ENCODE measurements around the gene COMMD10. TPM values are rescaled to one million over a fixed set of nuclear protein-coding genes. Genes with fewer than 3 reads are reported as not detected.

The COMMD10 gene
- total RNA-seq, 2 donors from 2014 or later: 17.7 to 19.1 TPM

DNA sequence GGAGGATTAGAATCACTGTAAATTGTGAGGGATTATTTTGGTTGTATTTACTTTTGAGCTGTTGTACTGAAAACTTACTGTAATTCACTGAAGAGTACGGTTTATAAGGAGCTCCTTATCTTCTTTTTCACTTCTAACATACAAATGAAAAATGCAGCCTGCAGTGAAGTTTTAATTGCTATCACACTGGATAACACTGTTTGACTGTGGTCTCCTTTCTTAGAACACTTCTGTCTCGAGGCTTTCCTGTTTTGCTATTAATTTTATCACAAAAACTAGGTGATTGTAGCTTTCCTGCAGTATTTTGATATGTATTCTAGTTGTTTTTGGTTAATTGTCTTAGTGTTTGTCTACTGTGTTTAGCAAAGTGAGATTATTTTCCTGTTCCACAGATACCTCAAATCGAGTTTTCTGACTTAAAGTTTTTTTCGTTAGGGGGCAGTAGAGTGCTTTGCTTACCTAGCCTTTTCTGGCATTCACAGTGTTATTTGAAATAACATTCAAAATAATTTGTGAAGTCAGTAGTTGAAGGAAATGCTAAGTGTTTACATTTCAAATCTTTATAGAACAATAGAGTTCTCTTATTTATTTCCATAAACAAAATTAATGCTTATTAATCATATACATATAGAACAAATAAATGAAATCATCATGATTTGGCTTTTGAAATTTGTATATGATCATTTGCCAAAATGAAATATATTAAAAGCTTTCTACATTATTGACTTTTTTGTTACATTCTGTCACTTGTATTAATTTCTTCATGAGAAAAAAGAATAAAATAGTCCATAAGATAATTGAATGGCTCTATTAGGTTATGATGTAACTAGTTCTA is 52.9 kb downstream of the COMMD10 start:
- H3K4me3 Mint-ChIP-seq: no peak overlapping the region
- no peaks in the 10 kb centered on the region for H3K27me3 Mint-ChIP-seq
- H3K9me3 Mint-ChIP-seq: no peaks in the 10 kb centered on the region
- no peak overlapping the region for H3K27ac Mint-ChIP-seq
- H3K4me1 Mint-ChIP-seq: peaks cover 5% of the 10 kb centered on the region
- no peak for ATAC-seq (replicated peaks)
- peaks cover 13% of the 10 kb centered on the region for H3K36me3 Mint-ChIP-seq (ENCODE audit: low read depth)

DNA sequence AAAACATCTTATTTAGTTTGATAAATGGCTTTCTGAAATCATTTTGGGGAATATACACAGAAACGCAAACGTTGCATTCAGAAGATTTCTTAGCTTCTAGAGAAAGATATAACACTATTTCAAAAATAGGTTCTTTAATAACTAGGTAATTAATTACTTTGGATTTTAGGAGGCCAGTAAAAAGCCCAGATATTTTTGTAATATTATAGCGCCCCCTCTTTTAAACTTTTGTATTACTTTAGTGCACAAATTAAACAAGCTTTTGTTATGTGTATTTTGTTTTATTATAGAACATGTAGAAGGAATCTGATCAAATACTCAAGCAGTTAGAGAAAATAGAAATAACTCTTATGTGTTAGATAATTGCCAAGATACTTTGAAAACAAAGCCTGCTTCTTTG is 57.7 kb downstream of the COMMD10 start:
- no peak for ATAC-seq (replicated peaks)
- no peaks in the 10 kb centered on the region for H3K4me1 Mint-ChIP-seq
- H3K9me3 Mint-ChIP-seq: no peaks in the 10 kb centered on the region
- no peaks in the 10 kb centered on the region for H3K27me3 Mint-ChIP-seq
- H3K36me3 Mint-ChIP-seq (ENCODE audit: low read depth): peaks cover 5% of the 10 kb centered on the region
- H3K4me3 Mint-ChIP-seq: no peak overlapping the region
- no peak overlapping the region for H3K27ac Mint-ChIP-seq

DNA sequence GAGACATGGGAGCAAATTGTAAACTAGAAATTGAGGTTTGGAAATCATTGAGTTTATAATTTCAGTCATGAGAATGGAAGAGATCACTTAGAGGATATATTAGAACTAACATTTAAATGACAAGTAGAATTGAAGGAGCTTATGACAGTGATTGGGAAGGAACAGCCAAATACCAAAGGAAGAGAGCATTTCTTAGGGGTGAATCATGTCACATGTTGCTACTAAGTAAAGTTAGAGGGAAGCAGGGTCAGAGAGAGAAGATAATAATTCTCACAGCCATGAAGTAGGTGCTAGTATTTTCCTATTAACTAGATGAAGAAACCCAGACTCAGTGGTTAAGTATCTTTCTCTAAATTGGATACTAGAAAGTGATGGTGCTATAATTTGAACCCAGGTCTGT is 59.3 kb downstream of the COMMD10 start:
- H3K36me3 Mint-ChIP-seq (ENCODE audit: low read depth): peaks cover 5% of the 10 kb centered on the region

DNA sequence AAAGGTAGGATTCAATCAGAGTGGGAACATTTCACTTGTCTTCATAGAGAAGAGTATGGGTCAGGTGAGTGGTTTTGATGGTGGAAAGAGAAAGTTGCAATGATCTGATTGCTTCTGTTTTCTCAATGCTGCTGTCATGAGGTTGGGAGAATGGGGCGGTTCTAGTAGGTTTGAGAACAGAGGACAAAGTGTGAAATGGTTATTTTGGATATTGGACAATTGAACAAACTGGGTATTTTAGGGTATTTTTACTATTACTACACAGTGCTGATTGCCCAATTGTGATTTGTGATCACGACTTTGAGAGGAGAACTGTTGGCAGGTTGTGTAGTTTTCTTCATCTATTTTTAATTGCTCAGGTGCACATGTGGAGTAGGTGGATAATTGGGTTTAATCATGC is 60.2 kb downstream of the COMMD10 start:
- Mint-ChIP-seq H3K4me3 (no peak overlapping the region), H3K36me3 (ENCODE audit: low read depth) (peaks cover 2% of the 10 kb centered on the region), H3K9me3 (no peaks in the 10 kb centered on the region), H3K4me1 (no peaks in the 10 kb centered on the region), H3K27me3 (no peaks in the 10 kb centered on the region), H3K27ac (no peak overlapping the region)
- ATAC-seq (replicated peaks): no peak

More for the DNA sequence above, 59.3 kb downstream of the COMMD10 start:
- Mint-ChIP-seq H3K27ac (no peak overlapping the region), H3K4me1 (no peaks in the 10 kb centered on the region), H3K9me3 (no peaks in the 10 kb centered on the region), H3K4me3 (no peak overlapping the region), H3K27me3 (no peaks in the 10 kb centered on the region)
- no peak for ATAC-seq (replicated peaks)

DNA sequence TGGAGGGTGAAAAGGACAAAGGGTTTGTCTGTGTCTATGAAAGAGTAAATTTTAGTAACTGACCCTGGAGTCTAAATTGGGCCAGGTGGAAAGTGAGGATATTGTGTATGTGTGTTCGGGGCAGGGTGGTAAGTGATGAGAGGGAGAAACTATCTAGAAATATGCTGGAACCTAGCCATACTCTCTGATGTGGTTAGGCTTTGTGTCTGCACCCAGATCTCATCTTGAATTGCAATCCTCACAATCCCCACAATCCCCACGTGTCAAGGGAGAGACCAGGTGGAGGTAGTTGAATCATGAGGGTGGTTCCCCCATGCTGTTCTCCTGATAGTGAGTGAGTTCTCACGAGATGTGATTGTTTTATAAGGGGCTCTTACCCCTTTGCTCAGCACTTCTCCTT is 60.6 kb downstream of the COMMD10 start:
- H3K9me3 Mint-ChIP-seq: no peaks in the 10 kb centered on the region
- H3K4me1 Mint-ChIP-seq: no peaks in the 10 kb centered on the region
- H3K27me3 Mint-ChIP-seq: no peaks in the 10 kb centered on the region
- no peaks in the 10 kb centered on the region for H3K36me3 Mint-ChIP-seq (ENCODE audit: low read depth)
- ATAC-seq (replicated peaks): peak; percentile 43
- H3K4me3 Mint-ChIP-seq: no peak overlapping the region
- H3K27ac Mint-ChIP-seq: no peak overlapping the region

DNA sequence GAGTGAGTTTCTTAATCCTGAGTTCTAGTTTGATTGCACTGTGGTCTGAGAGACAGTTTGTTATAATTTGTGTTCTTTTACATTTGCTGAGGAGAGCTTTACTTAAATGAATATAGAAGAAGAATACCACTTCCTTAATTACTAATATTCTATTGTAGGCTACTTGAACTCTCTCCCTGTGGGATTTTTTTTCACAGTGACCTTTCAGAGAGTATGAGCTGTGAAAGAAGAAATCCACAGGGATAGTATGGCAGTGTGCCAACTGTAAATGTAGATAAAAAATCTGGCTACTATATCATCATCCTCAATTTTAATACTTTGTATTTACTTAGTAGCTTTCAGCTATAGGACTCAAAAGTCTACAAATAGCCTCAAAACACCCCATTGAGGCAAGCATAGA is 67.3 kb downstream of the COMMD10 start:
- H3K4me1 Mint-ChIP-seq: no peaks in the 10 kb centered on the region
- ATAC-seq (replicated peaks): no peak
- no peaks in the 10 kb centered on the region for H3K36me3 Mint-ChIP-seq (ENCODE audit: low read depth)
- H3K27me3 Mint-ChIP-seq: no peaks in the 10 kb centered on the region
- H3K9me3 Mint-ChIP-seq: no peaks in the 10 kb centered on the region
- H3K4me3 Mint-ChIP-seq: no peak overlapping the region
- H3K27ac Mint-ChIP-seq: no peak overlapping the region

DNA sequence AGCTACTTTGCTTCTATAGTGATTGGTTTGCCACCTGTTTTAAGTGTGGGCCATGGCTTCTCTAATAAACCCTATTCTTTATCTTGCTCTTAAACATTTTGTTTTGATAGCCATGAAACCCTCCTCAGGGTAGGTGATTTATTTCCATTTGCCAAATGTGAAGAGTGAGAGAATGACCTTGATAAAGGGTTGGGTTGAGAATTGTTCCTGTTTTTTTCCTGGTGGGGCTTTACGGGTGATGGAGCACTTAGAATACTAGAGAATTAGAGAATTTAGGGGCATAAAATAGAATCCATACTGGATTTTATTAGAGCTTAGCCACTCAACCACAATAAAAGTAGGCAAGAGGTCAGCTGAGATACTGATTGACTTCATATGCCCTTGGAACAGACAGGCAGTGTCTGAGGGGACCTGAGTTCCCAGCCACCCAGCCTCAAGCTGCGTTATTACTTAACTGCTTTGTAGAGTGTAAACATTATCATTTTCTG is 68.9 kb downstream of the COMMD10 start:
- H3K4me3 Mint-ChIP-seq: no peak overlapping the region
- ATAC-seq (replicated peaks): no peak
- no peak overlapping the region for H3K27ac Mint-ChIP-seq
- no peaks in the 10 kb centered on the region for H3K4me1 Mint-ChIP-seq
- no peaks in the 10 kb centered on the region for H3K27me3 Mint-ChIP-seq
- no peaks in the 10 kb centered on the region for H3K36me3 Mint-ChIP-seq (ENCODE audit: low read depth)
- no peaks in the 10 kb centered on the region for H3K9me3 Mint-ChIP-seq

DNA sequence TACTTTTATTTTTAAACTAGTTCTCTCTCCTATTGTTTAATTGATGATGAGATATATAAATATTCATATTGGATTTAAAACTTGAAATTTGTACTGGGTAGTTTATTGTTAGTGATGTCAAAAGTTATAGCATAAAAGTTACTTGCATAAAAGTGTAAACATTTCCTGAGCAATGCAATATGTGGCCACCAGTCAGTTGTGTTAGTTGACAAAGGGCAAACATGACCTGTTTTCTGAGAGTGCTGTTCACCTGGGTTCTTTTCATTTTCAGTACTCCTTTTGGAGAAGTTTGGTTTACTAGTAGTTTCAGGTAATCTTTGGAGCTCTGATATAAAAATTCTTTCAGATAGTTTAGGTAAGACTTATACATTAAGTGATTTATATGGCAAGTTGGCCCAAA is 69.4 kb downstream of the COMMD10 start:
- Mint-ChIP-seq H3K9me3 (no peaks in the 10 kb centered on the region), H3K27ac (no peak overlapping the region), H3K36me3 (ENCODE audit: low read depth) (no peaks in the 10 kb centered on the region), H3K4me1 (no peaks in the 10 kb centered on the region), H3K4me3 (no peak overlapping the region), H3K27me3 (no peaks in the 10 kb centered on the region)
- ATAC-seq (replicated peaks): no peak

DNA sequence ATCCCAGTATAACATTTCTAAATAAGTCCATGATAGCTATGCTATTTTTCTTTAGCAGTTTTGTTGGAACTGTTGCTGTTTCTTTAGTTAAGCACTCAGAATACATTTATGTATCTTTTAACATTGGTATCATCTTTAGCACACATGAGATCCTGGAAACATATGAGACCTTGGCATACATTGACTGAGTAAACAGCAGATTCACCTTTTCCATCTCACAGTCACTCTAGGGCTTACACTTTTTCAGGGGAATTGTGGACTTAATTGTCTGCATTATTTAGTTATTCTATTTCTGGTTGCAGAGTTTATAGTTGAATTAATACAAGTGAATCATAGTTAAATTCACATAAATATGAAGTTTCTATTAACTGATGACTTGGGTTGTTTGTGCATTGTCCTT is 70.1 kb downstream of the COMMD10 start:
- Mint-ChIP-seq H3K4me3 (no peak overlapping the region), H3K27me3 (no peaks in the 10 kb centered on the region), H3K4me1 (no peaks in the 10 kb centered on the region), H3K27ac (no peak overlapping the region), H3K36me3 (ENCODE audit: low read depth) (no peaks in the 10 kb centered on the region), H3K9me3 (no peaks in the 10 kb centered on the region)
- ATAC-seq (replicated peaks): no peak

DNA sequence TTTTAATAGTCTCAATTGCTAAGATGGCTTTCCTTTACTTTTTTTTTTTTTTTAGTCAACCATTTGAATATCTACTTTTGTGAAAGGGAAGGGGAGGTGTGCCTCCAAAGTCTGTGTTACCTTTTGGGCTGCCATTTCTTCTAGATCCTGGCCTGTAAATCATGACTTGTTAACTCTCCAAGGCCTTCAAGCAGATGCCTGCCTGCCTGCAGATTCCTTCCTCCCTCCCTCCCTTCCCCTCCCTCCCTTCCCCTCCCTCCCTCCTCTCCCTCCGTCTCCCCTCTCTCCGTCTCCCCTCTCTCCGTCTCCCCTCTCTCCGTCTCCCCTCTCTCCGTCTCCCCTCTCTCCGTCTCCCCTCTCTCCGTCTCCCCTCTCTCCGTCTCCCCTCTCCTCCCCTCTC is 73.1 kb downstream of the COMMD10 start:
- Mint-ChIP-seq H3K27ac (no peak overlapping the region), H3K4me3 (no peak overlapping the region), H3K27me3 (no peaks in the 10 kb centered on the region), H3K9me3 (no peaks in the 10 kb centered on the region), H3K4me1 (no peaks in the 10 kb centered on the region), H3K36me3 (ENCODE audit: low read depth) (no peaks in the 10 kb centered on the region)
- no peak for ATAC-seq (replicated peaks)

DNA sequence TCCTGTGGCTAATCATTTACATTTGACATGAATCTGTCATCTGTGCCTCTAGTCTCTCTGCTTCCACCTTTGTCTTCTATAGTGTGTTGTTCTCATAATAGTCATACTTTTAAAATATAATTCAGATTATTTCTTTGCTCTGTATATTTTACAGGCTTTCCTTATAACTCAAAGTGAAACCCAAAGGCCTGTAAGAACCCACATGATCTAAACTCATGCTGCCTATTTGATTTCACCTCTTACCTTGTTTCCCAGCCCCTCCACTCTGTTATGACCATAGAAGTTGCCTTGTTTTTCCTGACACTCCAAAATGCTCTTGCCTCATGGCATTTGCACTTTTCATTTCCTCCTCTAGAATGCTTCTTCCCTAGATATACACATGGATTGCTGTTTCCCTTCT is 74.2 kb downstream of the COMMD10 start:
- Mint-ChIP-seq H3K4me3 (no peak overlapping the region), H3K27me3 (no peaks in the 10 kb centered on the region), H3K36me3 (ENCODE audit: low read depth) (no peaks in the 10 kb centered on the region), H3K27ac (no peak overlapping the region), H3K4me1 (no peaks in the 10 kb centered on the region), H3K9me3 (no peaks in the 10 kb centered on the region)
- ATAC-seq (replicated peaks): no peak

DNA sequence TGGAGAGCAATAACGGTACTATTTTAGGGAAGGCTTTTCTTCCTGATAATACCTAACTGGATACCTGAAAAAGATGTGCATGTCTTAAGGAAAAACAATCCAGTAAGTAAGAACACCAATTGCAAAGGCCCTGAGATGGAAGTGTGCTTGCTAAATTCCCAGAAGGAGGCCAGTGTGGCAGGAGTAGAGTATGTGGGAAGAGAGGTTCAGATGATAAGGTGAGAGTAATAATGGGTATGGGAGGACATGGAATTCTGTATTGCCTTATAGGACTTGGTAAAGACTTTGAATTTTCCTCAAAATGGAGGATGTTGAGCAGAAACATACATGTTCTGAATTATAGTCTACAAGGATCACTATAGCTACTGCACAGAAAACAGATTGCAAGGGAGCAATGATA is 89.3 kb downstream of the COMMD10 start:
- Mint-ChIP-seq H3K36me3 (ENCODE audit: low read depth) (peaks cover 7% of the 10 kb centered on the region), H3K27ac (no peak overlapping the region), H3K27me3 (no peaks in the 10 kb centered on the region), H3K9me3 (peaks cover 10% of the 10 kb centered on the region), H3K4me1 (peaks cover 4% of the 10 kb centered on the region), H3K4me3 (no peak overlapping the region)
- ATAC-seq (replicated peaks): no peak

DNA sequence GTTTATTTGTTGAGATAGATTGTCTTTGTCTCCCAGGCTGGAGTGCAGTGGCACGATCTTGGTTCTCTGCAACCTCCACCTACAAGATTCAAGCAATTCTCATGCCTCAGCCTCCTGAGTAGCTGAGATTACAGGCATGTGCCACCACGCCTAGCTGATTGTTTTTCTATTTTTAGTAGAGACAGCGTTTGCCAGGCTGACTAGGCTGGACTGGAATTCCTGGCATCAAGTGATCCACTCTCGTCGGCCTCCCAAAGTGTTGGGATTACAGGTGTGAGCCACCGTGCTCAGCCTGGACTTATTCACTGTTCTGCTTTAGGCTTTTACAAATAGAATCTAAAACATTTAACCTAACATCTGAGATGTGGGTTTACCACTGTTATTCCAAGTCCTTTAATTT is 91.3 kb downstream of the COMMD10 start:
- Mint-ChIP-seq H3K4me1 (peaks cover 4% of the 10 kb centered on the region), H3K4me3 (no peak overlapping the region), H3K36me3 (ENCODE audit: low read depth) (peaks cover 7% of the 10 kb centered on the region), H3K27me3 (no peaks in the 10 kb centered on the region), H3K9me3 (peaks cover 5% of the 10 kb centered on the region), H3K27ac (no peak overlapping the region)
- no peak for ATAC-seq (replicated peaks)

DNA sequence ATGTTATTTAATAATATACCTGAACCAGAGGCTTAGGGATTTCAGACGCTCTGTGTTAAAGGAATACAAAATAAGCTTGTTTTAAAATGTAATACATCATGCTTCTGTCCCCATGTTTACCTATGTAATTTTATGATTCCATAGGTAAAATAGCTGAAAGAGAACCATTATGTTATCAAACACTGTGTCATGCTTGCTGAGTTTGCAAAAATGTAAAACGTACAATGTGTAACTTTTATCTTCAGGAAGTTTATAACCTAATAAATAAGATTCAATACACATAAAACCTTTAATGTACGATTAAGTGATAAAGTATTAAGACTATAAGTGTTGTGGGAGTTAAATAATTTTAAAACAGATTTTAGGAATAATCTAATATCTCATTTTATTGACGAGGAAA is 94.1 kb downstream of the COMMD10 start:
- Mint-ChIP-seq H3K4me3 (no peak overlapping the region), H3K27ac (no peak overlapping the region), H3K36me3 (ENCODE audit: low read depth) (peaks cover 5% of the 10 kb centered on the region), H3K27me3 (no peaks in the 10 kb centered on the region), H3K9me3 (peaks cover 6% of the 10 kb centered on the region), H3K4me1 (peaks cover 4% of the 10 kb centered on the region)
- ATAC-seq (replicated peaks): no peak

DNA sequence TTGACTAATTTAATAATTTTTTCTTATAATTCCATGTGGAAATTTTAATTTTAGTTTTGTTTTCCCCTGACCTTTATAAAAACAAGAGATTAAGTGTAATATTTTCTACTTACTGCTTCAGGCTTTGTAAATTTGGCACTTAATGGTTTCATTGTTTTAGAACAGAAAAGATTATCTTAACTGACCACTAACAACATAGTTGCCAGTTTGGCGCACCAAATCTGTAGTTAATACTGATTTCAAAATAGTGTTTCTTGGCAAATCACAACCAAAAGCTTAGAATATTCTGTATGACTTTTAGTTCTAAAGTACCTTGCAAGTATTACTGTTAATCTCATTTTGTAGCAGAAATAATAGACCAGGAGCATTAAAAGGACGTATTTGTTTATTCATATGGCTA is 124.3 kb downstream of the COMMD10 start:
- ATAC-seq (replicated peaks): no peak
- H3K27me3 Mint-ChIP-seq: no peaks in the 10 kb centered on the region
- no peak overlapping the region for H3K4me3 Mint-ChIP-seq
- H3K9me3 Mint-ChIP-seq: no peaks in the 10 kb centered on the region
- no peaks in the 10 kb centered on the region for H3K36me3 Mint-ChIP-seq (ENCODE audit: low read depth)
- peaks cover 3% of the 10 kb centered on the region for H3K4me1 Mint-ChIP-seq
- no peak overlapping the region for H3K27ac Mint-ChIP-seq

Measured in activated T-helper 17 cell treated with anti-CD3 and anti-CD28 coated beads, Interleukin-2, amount 50 U/mL, for 72 hours (primary cell).